GM12878 (cell line): ENCODE results near the gene KCNJ10. TPM values are rescaled to one million over a fixed set of nuclear protein-coding genes. Genes with fewer than 3 reads are reported as not detected.

Experiments used
- ATAC-seq: fragments of 200-7000 bp; cut with Tn5 transposase; 3 replicates; pipeline ENCODE4 v1.9.1; 2020; ENCODE audit warnings: mild to moderate bottlenecking, moderate library complexity
- BruUV-seq: library from RNA; stranded (reverse); fragments of 400-500 nt; replicated peaks from 2 replicates; lab custom pipeline; 2021; lab: Mats Ljungman, UMichigan
- CTCF ChIA-PET: fragments of 300-600 bp; sonication (Branson Sonifier 250); formaldehyde crosslinking; extraction: SDS; loops from one replicate; lab custom pipeline; 2021; ENCODE audit warnings: inconsistent platforms; lab: Yijun Ruan, JAX
- POLR2A ChIA-PET: fragments of 350-600 bp; formaldehyde crosslinking; extraction: SDS; loops from one replicate; lab custom pipeline; 2021; ENCODE audit warnings: inconsistent platforms; lab: Charles Lee
- RAD21 ChIA-PET: fragments of 300-600 bp; sonication (Branson Sonifier 250); formaldehyde crosslinking; loops from one replicate; lab custom pipeline; 2023; ENCODE audit warnings: antibody characterized with exemption; ENCODE audit not compliant: unreplicated experiment; lab: Charles Lee
- SMC1A ChIA-PET: fragments of 300-600 bp; sonication (Branson Sonifier 250); formaldehyde crosslinking; loops from one replicate; lab custom pipeline; 2023; ENCODE audit not compliant: unreplicated experiment, uncharacterized antibody; lab: Charles Lee
- DNase-seq: peaks from one replicate; pipeline ENCODE4 v3.0.0-alpha.2; 2011; ENCODE audit warnings: low read depth, low spot score
- FAIRE-seq: peaks from 3 replicates; lab custom pipeline; 2011; peaks lifted over from hg19 to GRCh38; lab: Jason Lieb, UNC
- H2AFZ ChIP-seq: 2 replicates; pipeline ENCODE4 v1.6.0; 2011; ENCODE audit warnings: low read depth, low read length, control low read depth; ENCODE audit not compliant: control insufficient read depth
- H3K27ac ChIP-seq: 2 replicates; pipeline ENCODE4 v1.5.1; 2011; ENCODE audit warnings: control low read depth; ENCODE audit not compliant: control insufficient read depth, insufficient read depth
- H3K27me3 ChIP-seq, 2 experiments: replicated peaks in 1 of 2; 2 replicates each; pipeline versions ENCODE4 v1.6.0 to v1.6.1; 2011; ENCODE audit warnings: low read length in 1 of 2; ENCODE audit not compliant: control insufficient read depth in 2 of 2, insufficient read depth in 2 of 2
- H3K36me3 ChIP-seq, 2 experiments: 2 replicates each; pipeline ENCODE4 v1.5.1; 2011; ENCODE audit warnings: low read length in 1 of 2; ENCODE audit not compliant: control insufficient read depth in 2 of 2, insufficient read depth in 2 of 2
- H3K4me1 ChIP-seq: 2 replicates; pipeline ENCODE4 v1.6.1; 2011; ENCODE audit warnings: mild to moderate bottlenecking, low read length, moderate library complexity, mixed read lengths; ENCODE audit not compliant: control insufficient read depth, insufficient read depth
- H3K4me2 ChIP-seq: 2 replicates; pipeline ENCODE4 v1.6.0; 2011; ENCODE audit warnings: control low read depth; ENCODE audit not compliant: control insufficient read depth, insufficient read depth
- H3K4me3 ChIP-seq: fragments of 200-600 bp; sonication (generic); 2 replicates; pipeline ENCODE4 v1.5.1; 2016
- H3K79me2 ChIP-seq: 2 replicates; pipeline ENCODE4 v1.6.0; 2011; ENCODE audit warnings: low read length; ENCODE audit not compliant: control insufficient read depth, insufficient read depth
- H3K9ac ChIP-seq: 2 replicates; pipeline ENCODE4 v1.8.0; 2011; ENCODE audit warnings: low read length, control low read depth, mixed read lengths; ENCODE audit not compliant: control insufficient read depth, insufficient read depth
- H3K9me3 ChIP-seq: replicated peaks from 3 replicates; pipeline ENCODE4 v1.5.1; 2011; ENCODE audit warnings: mild to moderate bottlenecking, low read length; ENCODE audit not compliant: control insufficient read depth, insufficient read depth
- H4K20me1 ChIP-seq: 2 replicates; pipeline ENCODE4 v1.6.0; 2011; ENCODE audit not compliant: control insufficient read depth, insufficient read depth
- ATF7 ChIP-seq: fragments of 450-650 bp; IDR thresholded peaks from 2 replicates; pipeline ENCODE4 v1.6.1; 2016; ENCODE audit warnings: low read depth, mild to moderate bottlenecking
- FOXM1 ChIP-seq: IDR thresholded peaks from 2 replicates; pipeline ENCODE4 v1.6.1; 2012; ENCODE audit warnings: low read depth, mild to moderate bottlenecking, inconsistent platforms, low read length, moderate library complexity
- KLF5 ChIP-seq: fragments of 450-650 bp; IDR thresholded peaks from 2 replicates; pipeline ENCODE4 v1.6.1; 2014; ENCODE audit warnings: mild to moderate bottlenecking; ENCODE audit not compliant: partially characterized antibody
- LARP7 ChIP-seq: fragments of 450-650 bp; IDR thresholded peaks from 2 replicates; pipeline ENCODE4 v1.6.1; 2017; ENCODE audit warnings: mild to moderate bottlenecking
- MXI1 ChIP-seq: fragments of 150-350 bp; IDR thresholded peaks from 2 replicates; pipeline ENCODE4 v1.6.1; 2011; ENCODE audit warnings: low read depth, mild to moderate bottlenecking, inconsistent platforms, low read length, improper control_type of control experiment
- MYC ChIP-seq: IDR thresholded peaks from 2 replicates; pipeline ENCODE4 v1.6.1; 2011; ENCODE audit warnings: mild to moderate bottlenecking, low read length, moderate library complexity, inconsistent platforms; ENCODE audit not compliant: insufficient read depth, insufficient replicate concordance, insufficient read length, severe bottlenecking
- PAX5 ChIP-seq: IDR thresholded peaks from 2 replicates; pipeline ENCODE4 v1.6.1; 2011; ENCODE audit warnings: low read depth, low read length, borderline replicate concordance
- POLR2AphosphoS5 ChIP-seq: IDR thresholded peaks from 2 replicates; pipeline ENCODE4 v1.6.1; 2011; ENCODE audit warnings: mild to moderate bottlenecking, low read length, inconsistent platforms
- TARDBP ChIP-seq: IDR thresholded peaks from 2 replicates; pipeline ENCODE4 v1.6.1; 2016; ENCODE audit warnings: borderline replicate concordance
- ZSCAN29 ChIP-seq: fragments of 450-650 bp; IDR thresholded peaks from 2 replicates; pipeline ENCODE4 v1.6.1; 2017; ENCODE audit warnings: mild to moderate bottlenecking, moderate library complexity
- WGBS: methylation state at CpG from one replicate; pipeline ENCODE4 v1.1.6; 2016; ENCODE audit warnings: low lambda C conversion rate; ENCODE audit not compliant: insufficient replicate concordance, insufficient coverage; ENCODE audit errors: missing lambda C conversion rate; 5-methylcytosine and 5-hydroxymethylcytosine counted together
- in situ Hi-C: fragments of 300-500 bp; cut with MboI; formaldehyde crosslinking; loops from 9 replicates; pipeline ENCODE4 v1.14.3; 2018; ENCODE audit warnings: mixed read lengths
- intact Hi-C: fragments of 100-400 bp; cut with micrococcal nuclease; formaldehyde crosslinking; loops from one replicate; pipeline ENCODE4 v1.14.2; 2022; ENCODE audit not compliant: unreplicated experiment
- polyA plus RNA-seq, 11 experiments: library from polyadenylated mRNA; depleted of rRNA in 4 of 11; unstranded in 6 of 11; stranded (reverse) in 5 of 11; fragments of >200 nt; fragmentation: Nextera tagmentation in 4 of 11; fragmentation: Illumina TruSeq in 1 of 11; extraction: Ambion mirVana in 4 of 11; extraction: Trizol in 1 of 11; gene quantifications; 1 replicate in 1 of 11; 2 replicates in 10 of 11; pipeline versions ENCODE4 v1.2.1 to v1.2.3, GENCODE V29; 2011 to 2016; ENCODE audit warnings: inconsistent platforms in 2 of 11, missing spikeins in 2 of 11, low read depth in 1 of 11
- total RNA-seq, 4 experiments: library from RNA; depleted of rRNA in 3 of 4; stranded (reverse); fragments of >200 nt in 3 of 4; fragmentation: Illumina TruSeq in 1 of 4; extraction: Trizol in 1 of 4; gene quantifications; 2 replicates each; pipeline versions ENCODE4 v1.2.1 to v1.2.3, GENCODE V29; 2013 to 2021
- TF ChIP-seq, protein P1 (sequence below): fragments of 450-650 bp; formaldehyde crosslinking; IDR thresholded peaks from 2 replicates; pipeline ENCODE4 v1.5.0; 2022; ENCODE audit warnings: mild to moderate bottlenecking, missing genetic modification characterization
- TF ChIP-seq, protein P2 (sequence below): fragments of 450-650 bp; IDR thresholded peaks from 2 replicates; pipeline ENCODE4 v1.6.1; 2017; ENCODE audit warnings: mild to moderate bottlenecking

The KCNJ10 gene
- total and polyA plus RNA-seq, 10 of the 15 experiments (the other 5 are each of a cell fraction or from before 2014, with no cell fraction given): 0.01 to 0.29 (median 0.09) TPM; not detected in 2

DNA sequence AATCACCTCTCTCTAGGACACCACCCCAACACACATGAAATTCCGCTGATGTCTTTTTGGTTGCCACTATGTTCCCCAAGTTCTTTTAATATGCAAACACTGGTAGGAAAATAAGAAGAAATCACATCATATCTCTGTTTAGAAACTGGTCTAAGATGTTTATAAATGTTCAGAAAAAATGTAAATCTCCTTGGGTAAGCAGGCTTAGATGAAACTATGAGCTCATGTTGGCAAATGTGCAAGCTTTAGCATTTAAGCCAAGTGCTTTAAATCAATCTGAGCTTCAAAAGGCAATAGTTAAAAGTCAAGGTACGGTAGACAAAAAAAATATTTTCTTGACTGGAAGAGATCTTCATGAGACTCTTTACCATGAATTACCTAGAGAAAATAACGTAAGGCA is 90.7 kb downstream of the KCNJ10 start:
- Histone ChIP-seq H3K27me3 (no peaks in the 10 kb centered on the region; a peak in 2 of 4 replicates), H3K27ac (no peak overlapping the region), H3K4me2 (no peak overlapping the region), H2AFZ (no peak overlapping the region), H3K4me1 (no peaks in the 10 kb centered on the region), H3K9me3 (no peaks in the 10 kb centered on the region), H3K4me3 (no peak overlapping the region), H3K9ac (no peak overlapping the region), H3K36me3 (no peaks in the 10 kb centered on the region), H3K79me2 (no peaks in the 10 kb centered on the region), H4K20me1 (no peaks in the 10 kb centered on the region)
- TF ChIP-seq POLR2AphosphoS5 (no peak), MYC (no peak), FOXM1 (no peak), MXI1 (no peak), ATF7 (no peak), KLF5 (no peak), LARP7 (no peak), TARDBP (no peak), PAX5 (no peak), ZSCAN29 (no peak)
- TF ChIP-seq, protein P1, sequence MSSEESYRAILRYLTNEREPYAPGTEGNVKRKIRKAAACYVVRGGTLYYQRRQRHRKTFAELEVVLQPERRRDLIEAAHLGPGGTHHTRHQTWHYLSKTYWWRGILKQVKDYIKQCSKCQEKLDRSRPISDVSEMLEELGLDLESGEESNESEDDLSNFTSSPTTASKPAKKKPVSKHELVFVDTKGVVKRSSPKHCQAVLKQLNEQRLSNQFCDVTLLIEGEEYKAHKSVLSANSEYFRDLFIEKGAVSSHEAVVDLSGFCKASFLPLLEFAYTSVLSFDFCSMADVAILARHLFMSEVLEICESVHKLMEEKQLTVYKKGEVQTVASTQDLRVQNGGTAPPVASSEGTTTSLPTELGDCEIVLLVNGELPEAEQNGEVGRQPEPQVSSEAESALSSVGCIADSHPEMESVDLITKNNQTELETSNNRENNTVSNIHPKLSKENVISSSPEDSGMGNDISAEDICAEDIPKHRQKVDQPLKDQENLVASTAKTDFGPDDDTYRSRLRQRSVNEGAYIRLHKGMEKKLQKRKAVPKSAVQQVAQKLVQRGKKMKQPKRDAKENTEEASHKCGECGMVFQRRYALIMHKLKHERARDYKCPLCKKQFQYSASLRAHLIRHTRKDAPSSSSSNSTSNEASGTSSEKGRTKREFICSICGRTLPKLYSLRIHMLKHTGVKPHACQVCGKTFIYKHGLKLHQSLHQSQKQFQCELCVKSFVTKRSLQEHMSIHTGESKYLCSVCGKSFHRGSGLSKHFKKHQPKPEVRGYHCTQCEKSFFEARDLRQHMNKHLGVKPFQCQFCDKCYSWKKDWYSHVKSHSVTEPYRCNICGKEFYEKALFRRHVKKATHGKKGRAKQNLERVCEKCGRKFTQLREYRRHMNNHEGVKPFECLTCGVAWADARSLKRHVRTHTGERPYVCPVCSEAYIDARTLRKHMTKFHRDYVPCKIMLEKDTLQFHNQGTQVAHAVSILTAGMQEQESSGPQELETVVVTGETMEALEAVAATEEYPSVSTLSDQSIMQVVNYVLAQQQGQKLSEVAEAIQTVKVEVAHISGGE (CRISPR knock-in tag): no peak
- TF ChIP-seq, protein P2, sequence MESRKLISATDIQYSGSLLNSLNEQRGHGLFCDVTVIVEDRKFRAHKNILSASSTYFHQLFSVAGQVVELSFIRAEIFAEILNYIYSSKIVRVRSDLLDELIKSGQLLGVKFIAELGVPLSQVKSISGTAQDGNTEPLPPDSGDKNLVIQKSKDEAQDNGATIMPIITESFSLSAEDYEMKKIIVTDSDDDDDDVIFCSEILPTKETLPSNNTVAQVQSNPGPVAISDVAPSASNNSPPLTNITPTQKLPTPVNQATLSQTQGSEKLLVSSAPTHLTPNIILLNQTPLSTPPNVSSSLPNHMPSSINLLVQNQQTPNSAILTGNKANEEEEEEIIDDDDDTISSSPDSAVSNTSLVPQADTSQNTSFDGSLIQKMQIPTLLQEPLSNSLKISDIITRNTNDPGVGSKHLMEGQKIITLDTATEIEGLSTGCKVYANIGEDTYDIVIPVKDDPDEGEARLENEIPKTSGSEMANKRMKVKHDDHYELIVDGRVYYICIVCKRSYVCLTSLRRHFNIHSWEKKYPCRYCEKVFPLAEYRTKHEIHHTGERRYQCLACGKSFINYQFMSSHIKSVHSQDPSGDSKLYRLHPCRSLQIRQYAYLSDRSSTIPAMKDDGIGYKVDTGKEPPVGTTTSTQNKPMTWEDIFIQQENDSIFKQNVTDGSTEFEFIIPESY: no peak
- FAIRE-seq: no peak
- DNase-seq: no peak
- ATAC-seq: no peak
- POLR2A ChIA-PET: interaction anchor here (0.7 kb wide), 1 partner anchor 231 kb away, joined by 3 read pairs; no protein-coding TSS in a partner anchor
- CTCF ChIA-PET: interaction anchor here (0.6 kb wide), 1 partner anchor 764 kb away, joined by 4 read pairs; no protein-coding TSS in a partner anchor
- in situ Hi-C loops: no loop called here
- WGBS: 14% methylated on average over 3 of the region's 3 CpGs
- intact Hi-C loops: no loop called here
- BruUV-seq: no TSS peak
- SMC1A ChIA-PET: no interaction called here
- RAD21 ChIA-PET: no interaction called here
